Activated B cell treated with CpG ODN at 0.5 μM for 24 hours (primary cell): ENCODE measurements around the gene H2AZ2. TPM values are rescaled to one million over a fixed set of nuclear protein-coding genes. Genes with fewer than 3 reads are reported as not detected.
"Not testable (repeated sequence)": the region's sequence is repeated elsewhere in the genome, so short reads cannot be mapped to it uniquely, and the experiment has no call there.

Source experiments
- ATAC-seq: fragments of 200-7000 bp; cut with Tn5 transposase; one replicate; pipeline ENCODE4 v1.10.0; 2021; ENCODE audit warnings: low read depth, mild to moderate bottlenecking, moderate library complexity
- CTCF ChIA-PET: fragments of 350-600 bp; sonication (Branson Sonifier 250); formaldehyde crosslinking; loops from one replicate; lab custom pipeline; 2021; ENCODE audit warnings: antibody characterized with exemption; lab: Charles Lee
- POLR2A ChIA-PET: fragments of 350-600 bp; sonication (Branson Sonifier 250); formaldehyde crosslinking; loops from one replicate; lab custom pipeline; 2021; ENCODE audit warnings: antibody characterized with exemption; lab: Charles Lee
- DNase-seq: peaks from one replicate; pipeline ENCODE4 v3.0.0; 2022
- H3K27ac Mint-ChIP-seq: one replicate; pipeline ENCODE4 v1.8.0; 2020; ENCODE audit warnings: mixed read lengths
- H3K27me3 Mint-ChIP-seq: one replicate; pipeline ENCODE4 v1.8.0; 2021; ENCODE audit warnings: mixed read lengths
- H3K36me3 Mint-ChIP-seq: one replicate; pipeline ENCODE4 v1.8.0; 2021; ENCODE audit warnings: low read depth, mixed read lengths
- H3K4me1 Mint-ChIP-seq: one replicate; pipeline ENCODE4 v1.8.0; 2021; ENCODE audit warnings: mixed read lengths
- H3K4me3 Mint-ChIP-seq: one replicate; pipeline ENCODE4 v1.8.0; 2020; ENCODE audit warnings: mild to moderate bottlenecking, mixed read lengths
- H3K9me3 Mint-ChIP-seq: one replicate; pipeline ENCODE4 v1.8.0; 2020; ENCODE audit warnings: mixed read lengths
- CTCF ChIP-seq: fragments of 200-600 bp; IDR thresholded peaks from one replicate; pipeline ENCODE4 v1.8.0; 2022; ENCODE audit warnings: antibody characterized with exemption, mild to moderate bottlenecking
- intact Hi-C: fragments of 100-400 bp; cut with micrococcal nuclease; formaldehyde crosslinking; loops from one replicate; pipeline ENCODE4 v1.15.1; 2024
- total RNA-seq: library from RNA; stranded (reverse); gene quantifications from 2 replicates; pipeline ENCODE4 v1.2.3, GENCODE V29; 2022

Gene H2AZ2
- total RNA-seq, 1 donor from 2014 or later: 111 TPM

DNA sequence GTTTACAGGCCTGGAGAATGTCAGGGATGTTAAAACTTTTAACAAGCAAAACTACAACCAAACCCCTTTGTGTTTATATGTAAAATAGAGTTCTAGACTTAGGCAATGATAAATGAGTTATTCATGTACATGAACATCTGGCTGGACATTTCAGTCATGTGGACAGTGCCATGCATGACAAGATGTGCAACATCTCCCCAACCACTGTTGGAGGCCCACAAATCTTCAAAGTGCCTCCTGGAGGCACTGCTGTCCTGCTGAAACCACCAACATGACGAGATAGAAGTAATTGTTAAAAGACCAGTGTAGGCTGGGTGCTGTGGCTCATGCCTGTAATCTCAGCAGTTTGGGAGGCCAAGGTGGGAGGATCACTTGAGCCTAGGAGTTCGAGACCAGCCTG, 33.0 kb downstream of the H2AZ2 start:
- ATAC-seq: no peak
- TF ChIP-seq CTCF: no peak
- Mint-ChIP-seq H3K36me3 (no peaks in the 10 kb centered on the region), H3K27me3 (no peaks in the 10 kb centered on the region), H3K4me1 (no peaks in the 10 kb centered on the region), H3K4me3 (no peak overlapping the region), H3K27ac (no peak overlapping the region), H3K9me3 (no peaks in the 10 kb centered on the region)
- intact Hi-C loops: no loop called here
- DNase-seq: no peak
- ChIA-PET CTCF (no interaction called here), POLR2A (no interaction called here)

DNA sequence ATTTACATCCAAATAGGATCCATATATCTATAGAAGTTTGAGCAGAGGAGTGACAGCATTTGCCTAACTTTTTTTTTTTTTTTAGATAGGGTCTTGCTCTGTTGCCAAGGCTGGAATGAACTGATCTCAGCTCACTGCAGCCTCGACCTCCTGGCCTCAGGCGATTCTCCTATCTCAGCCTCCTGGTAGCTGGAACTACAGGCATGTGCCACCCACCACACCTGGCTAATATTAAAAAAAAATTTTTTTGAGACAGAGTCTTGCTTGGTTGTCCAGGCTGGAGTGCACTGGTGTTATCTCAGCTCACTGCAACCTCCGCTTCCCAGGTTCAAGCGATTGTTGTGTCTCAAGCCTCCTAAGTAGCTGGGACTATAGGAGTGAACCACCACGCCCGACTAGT, 36.3 kb downstream of the H2AZ2 start:
- ATAC-seq (no peak), DNase-seq (no peak)
- Mint-ChIP-seq H3K9me3 (no peaks in the 10 kb centered on the region), H3K27ac (no peak overlapping the region), H3K27me3 (no peaks in the 10 kb centered on the region), H3K4me1 (no peaks in the 10 kb centered on the region), H3K4me3 (no peak overlapping the region), H3K36me3 (peaks cover 2% of the 10 kb centered on the region)
- intact Hi-C loops: no loop called here
- ChIA-PET CTCF (interaction anchor here (0.9 kb wide), 1 partner anchor 13 kb away, joined by 3 read pairs; no protein-coding TSS in a partner anchor), POLR2A (no interaction called here)
- TF ChIP-seq CTCF: no peak

- POLR2A ChIA-PET: no interaction called here
- CTCF ChIA-PET: interaction anchor here (0.9 kb wide), 1 partner anchor 13 kb away, joined by 3 read pairs; no protein-coding TSS in a partner anchor
Observed at GRCh38 chr7:44811093-44811492, 36.8 kb downstream of the H2AZ2 start.

GRCh38 chr7:44808914-44809393, 38.9 kb downstream of the H2AZ2 start:
- Mint-ChIP-seq H3K9me3 (no peaks in the 10 kb centered on the region), H3K4me3 (no peak overlapping the region), H3K36me3 (peaks cover 16% of the 10 kb centered on the region), H3K27me3 (no peaks in the 10 kb centered on the region), H3K27ac (no peak overlapping the region), H3K4me1 (no peaks in the 10 kb centered on the region)
- TF ChIP-seq CTCF: no peak
- POLR2A ChIA-PET: interaction anchor here (0.7 to 0.9 kb wide), 3 partner anchors 12 to 218 kb away, joined by 3 to 14 read pairs (median 6); partner anchors contain the start of gene PPIA
- intact Hi-C loops: no loop called here
- ATAC-seq: no peak
- CTCF ChIA-PET: no interaction called here
- DNase-seq: no peak

More at GRCh38 chr7:44811093-44811492, 36.8 kb downstream of the H2AZ2 start:
- no peaks in the 10 kb centered on the region for H3K27me3 Mint-ChIP-seq
- H3K36me3 Mint-ChIP-seq: peaks cover 2% of the 10 kb centered on the region
- H3K4me3 Mint-ChIP-seq: no peak overlapping the region
- ATAC-seq: no peak
- intact Hi-C loops: no loop called here
- DNase-seq: no peak
- H3K4me1 Mint-ChIP-seq: no peaks in the 10 kb centered on the region
- H3K9me3 Mint-ChIP-seq: no peaks in the 10 kb centered on the region
- no peak overlapping the region for H3K27ac Mint-ChIP-seq
- no peak for TF ChIP-seq CTCF

DNA sequence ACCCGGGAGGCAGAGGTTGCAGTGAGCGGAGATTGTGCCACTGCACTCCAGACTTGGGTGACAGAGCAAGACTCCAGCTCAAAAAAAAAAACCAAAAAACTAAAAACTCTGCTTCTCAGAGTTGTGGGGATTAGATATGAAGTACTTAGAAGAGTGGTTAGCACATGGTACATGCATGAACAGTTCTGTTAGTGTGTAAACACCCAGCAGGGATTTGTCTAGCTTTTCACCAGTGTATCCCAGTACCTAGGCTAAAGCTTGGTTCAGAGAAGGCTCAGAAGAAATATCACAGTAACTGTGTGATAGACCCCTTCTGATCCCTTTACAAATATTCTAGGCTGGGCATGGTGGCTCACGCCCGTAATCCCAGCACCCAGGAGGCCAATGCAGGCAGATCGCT, 41.9 kb downstream of the H2AZ2 start:
- no peak for TF ChIP-seq CTCF
- intact Hi-C loops: no loop called here
- POLR2A ChIA-PET: interaction anchor here (0.6 to 1.4 kb wide), 2 partner anchors 218 to 229 kb away, joined by 3 read pairs; no protein-coding TSS in a partner anchor
- peaks cover 39% of the 10 kb centered on the region for H3K36me3 Mint-ChIP-seq
- no peak overlapping the region for H3K4me3 Mint-ChIP-seq
- no peaks in the 10 kb centered on the region for H3K27me3 Mint-ChIP-seq
- peaks cover 7% of the 10 kb centered on the region for H3K4me1 Mint-ChIP-seq
- CTCF ChIA-PET: no interaction called here
- ATAC-seq: no peak
- no peaks in the 10 kb centered on the region for H3K9me3 Mint-ChIP-seq
- no peak overlapping the region for H3K27ac Mint-ChIP-seq
- no peak for DNase-seq

DNA sequence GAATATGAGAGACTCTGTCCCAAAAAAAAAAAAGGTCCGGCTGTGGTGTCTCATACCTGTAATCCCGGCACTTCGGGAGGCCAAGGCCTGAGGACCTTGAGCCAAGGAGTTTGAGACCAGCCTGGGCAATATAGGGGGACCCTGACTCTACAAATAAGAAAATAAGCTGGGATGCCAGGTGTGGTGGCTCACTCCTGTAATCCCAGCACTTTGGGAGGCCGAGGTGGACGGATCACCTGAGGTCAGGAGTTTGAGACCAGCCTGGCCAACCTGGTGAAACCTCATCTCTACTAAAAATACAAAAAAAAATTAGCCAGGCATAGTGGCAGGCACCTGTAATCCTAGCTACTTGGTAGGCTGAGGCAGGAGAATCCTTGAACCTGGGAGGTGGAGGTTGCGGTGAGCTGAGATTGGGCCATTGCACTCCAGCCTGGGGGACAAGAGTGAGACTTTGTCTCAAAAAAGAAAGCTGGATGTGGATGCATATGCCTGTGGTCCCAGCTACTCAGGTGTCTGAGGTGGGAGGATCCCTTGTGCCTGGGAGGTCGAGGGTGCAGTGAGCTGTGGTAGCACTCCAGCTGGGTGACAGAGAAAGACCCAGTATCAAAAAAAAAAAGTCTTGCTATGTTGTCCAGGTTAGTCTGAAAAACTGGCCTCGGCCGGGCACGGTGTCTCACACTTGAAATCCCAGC, 43.9 kb downstream of the H2AZ2 start:
- H3K9me3 Mint-ChIP-seq, H3K4me3 Mint-ChIP-seq, intact Hi-C loops, H3K27ac Mint-ChIP-seq, H3K27me3 Mint-ChIP-seq, ATAC-seq, CTCF ChIA-PET, DNase-seq: not testable (repeated sequence)
- Mint-ChIP-seq H3K36me3 (peaks cover 57% of the 10 kb centered on the region), H3K4me1 (peaks cover 17% of the 10 kb centered on the region)
- POLR2A ChIA-PET: interaction anchor here (0.6 to 1.4 kb wide), 6 partner anchors 11 to 230 kb away, joined by 3 to 7 read pairs (median 4); partner anchors contain the start of genes DDX56 and H2AZ2
